Ascending aorta (tissue), 2 donors: ENCODE measurements around the gene MRPL17. TPM values are rescaled to one million over a fixed set of nuclear protein-coding genes. Genes with fewer than 3 reads are reported as not detected.

Experiments used
- DNase-seq, 2 donors: peaks; one replicate each; pipeline ENCODE4 v3.0.0-alpha.2; 2019; ENCODE audit warnings: low spot score in 2 of 2
- H3K27ac ChIP-seq, 2 donors: fragments of 200-600 bp; sonication (generic); one replicate each; pipeline ENCODE4 v1.5.1; 2016 to 2017; ENCODE audit warnings: mild to moderate bottlenecking in 1 of 2
- H3K27me3 ChIP-seq: fragments of 200-600 bp; sonication (generic); one replicate; pipeline ENCODE4 v1.5.1; 2017
- H3K36me3 ChIP-seq, 2 donors: fragments of 200-600 bp; sonication (generic); one replicate each; pipeline ENCODE4 v1.5.1; 2016
- H3K4me1 ChIP-seq, 2 donors: fragments of 200-600 bp; sonication (generic); one replicate each; pipeline ENCODE4 v1.5.1; 2016 to 2017; ENCODE audit warnings: mild to moderate bottlenecking in 1 of 2
- H3K4me3 ChIP-seq, 2 donors: fragments of 200-600 bp; sonication (generic); one replicate each; pipeline ENCODE4 v1.5.1; 2016 to 2017; ENCODE audit warnings: mild to moderate bottlenecking in 1 of 2
- H3K9me3 ChIP-seq, 2 donors: fragments of 200-600 bp; sonication (generic); one replicate each; pipeline ENCODE4 v1.5.1; 2016
- intact Hi-C: fragments of 100-400 bp; cut with DNase I; formaldehyde crosslinking; loops from one replicate; pipeline ENCODE4 v1.15.1; 2023
- total RNA-seq: library from RNA; depleted of rRNA; stranded (reverse); fragments of >200 nt; gene quantifications from one replicate; pipeline ENCODE4 v1.1.0, GENCODE V29; 2016
- TF ChIP-seq, protein P1 (sequence below), 3 experiments: fragments of 200-600 bp in 2 of 3; fragments of 450-650 bp in 1 of 3; sonication (generic) in 2 of 3; IDR thresholded peaks; one replicate each; pipeline ENCODE4 v1.5.1; 2016 to 2019; ENCODE audit warnings: antibody characterized with exemption in 3 of 3, mild to moderate bottlenecking in 1 of 3, moderate library complexity in 1 of 3

The MRPL17 gene
- total RNA-seq, 1 donor from 2014 or later: 12.9 TPM

DNA sequence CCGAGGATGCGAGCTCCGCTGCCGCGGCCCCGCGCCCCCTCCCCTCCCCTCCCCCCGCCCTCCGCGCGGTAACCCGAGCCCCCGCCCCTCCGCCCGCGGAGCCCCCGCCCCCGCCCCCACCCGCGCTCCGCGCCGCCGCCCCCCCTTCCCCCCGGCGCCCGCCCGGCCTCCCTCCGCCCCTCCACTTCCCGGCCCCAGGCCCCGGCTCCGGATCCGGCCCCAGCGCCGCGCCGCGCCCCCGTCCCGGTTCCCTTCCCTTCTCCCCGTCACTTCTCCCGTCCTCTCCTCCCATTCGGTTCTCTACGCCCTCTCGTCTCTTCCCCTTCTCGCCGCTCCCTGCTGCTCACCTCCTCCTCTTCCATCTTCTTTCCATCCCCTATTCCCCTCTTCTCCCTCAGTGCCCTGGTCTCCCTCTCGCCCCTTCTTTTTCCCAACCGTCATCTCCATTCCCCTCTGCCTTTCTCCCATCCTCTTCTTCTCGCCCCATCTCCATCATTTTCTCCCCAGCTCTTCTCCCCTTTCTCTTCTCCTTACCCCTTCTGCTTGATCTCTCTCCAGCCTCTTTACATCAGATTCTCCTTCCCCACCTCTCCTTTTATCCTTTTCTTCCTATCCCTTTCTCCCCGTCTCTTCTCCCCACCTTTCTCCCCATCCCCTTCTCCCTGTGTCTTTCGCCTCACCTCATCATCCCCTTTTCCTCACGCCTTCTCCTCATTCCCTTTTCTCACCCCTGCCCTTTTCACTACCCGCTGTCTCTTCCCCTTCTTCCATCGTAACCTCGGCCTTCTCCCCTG lies 27.2 kb downstream of the MRPL17 start, which contains the start of gene DCHS1:
DCHS1 (minus strand) TSS at position 20 of the 794 bp plus-strand sequence. CDS start 14,196 bp downstream, outside the sequence.
- H3K27me3 ChIP-seq: no peaks in the 10 kb centered on the region
- peak in 1 of 2 donors; percentile 78 for DNase-seq
- intact Hi-C loops: loop anchor here (1.0 to 2.0 kb wide), 2 partner anchors 43 to 176 kb away; partner anchors contain the start of gene TAF10
- H3K4me1 ChIP-seq: peaks cover 0 to 14% of the 10 kb centered on the region in 2 donors
- peak within 1 kb of the TSS; percentile 53 to 75 for H3K4me3 ChIP-seq
- TF ChIP-seq, protein P1, sequence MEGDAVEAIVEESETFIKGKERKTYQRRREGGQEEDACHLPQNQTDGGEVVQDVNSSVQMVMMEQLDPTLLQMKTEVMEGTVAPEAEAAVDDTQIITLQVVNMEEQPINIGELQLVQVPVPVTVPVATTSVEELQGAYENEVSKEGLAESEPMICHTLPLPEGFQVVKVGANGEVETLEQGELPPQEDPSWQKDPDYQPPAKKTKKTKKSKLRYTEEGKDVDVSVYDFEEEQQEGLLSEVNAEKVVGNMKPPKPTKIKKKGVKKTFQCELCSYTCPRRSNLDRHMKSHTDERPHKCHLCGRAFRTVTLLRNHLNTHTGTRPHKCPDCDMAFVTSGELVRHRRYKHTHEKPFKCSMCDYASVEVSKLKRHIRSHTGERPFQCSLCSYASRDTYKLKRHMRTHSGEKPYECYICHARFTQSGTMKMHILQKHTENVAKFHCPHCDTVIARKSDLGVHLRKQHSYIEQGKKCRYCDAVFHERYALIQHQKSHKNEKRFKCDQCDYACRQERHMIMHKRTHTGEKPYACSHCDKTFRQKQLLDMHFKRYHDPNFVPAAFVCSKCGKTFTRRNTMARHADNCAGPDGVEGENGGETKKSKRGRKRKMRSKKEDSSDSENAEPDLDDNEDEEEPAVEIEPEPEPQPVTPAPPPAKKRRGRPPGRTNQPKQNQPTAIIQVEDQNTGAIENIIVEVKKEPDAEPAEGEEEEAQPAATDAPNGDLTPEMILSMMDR (IDR thresholded peaks at IDR 0.05): no peak
- peak within 1 kb of the TSS; percentile 83 to 91 for H3K27ac ChIP-seq
- no peaks in the 10 kb centered on the region for H3K9me3 ChIP-seq
- no peaks in the 10 kb centered on the region for H3K36me3 ChIP-seq

DNA sequence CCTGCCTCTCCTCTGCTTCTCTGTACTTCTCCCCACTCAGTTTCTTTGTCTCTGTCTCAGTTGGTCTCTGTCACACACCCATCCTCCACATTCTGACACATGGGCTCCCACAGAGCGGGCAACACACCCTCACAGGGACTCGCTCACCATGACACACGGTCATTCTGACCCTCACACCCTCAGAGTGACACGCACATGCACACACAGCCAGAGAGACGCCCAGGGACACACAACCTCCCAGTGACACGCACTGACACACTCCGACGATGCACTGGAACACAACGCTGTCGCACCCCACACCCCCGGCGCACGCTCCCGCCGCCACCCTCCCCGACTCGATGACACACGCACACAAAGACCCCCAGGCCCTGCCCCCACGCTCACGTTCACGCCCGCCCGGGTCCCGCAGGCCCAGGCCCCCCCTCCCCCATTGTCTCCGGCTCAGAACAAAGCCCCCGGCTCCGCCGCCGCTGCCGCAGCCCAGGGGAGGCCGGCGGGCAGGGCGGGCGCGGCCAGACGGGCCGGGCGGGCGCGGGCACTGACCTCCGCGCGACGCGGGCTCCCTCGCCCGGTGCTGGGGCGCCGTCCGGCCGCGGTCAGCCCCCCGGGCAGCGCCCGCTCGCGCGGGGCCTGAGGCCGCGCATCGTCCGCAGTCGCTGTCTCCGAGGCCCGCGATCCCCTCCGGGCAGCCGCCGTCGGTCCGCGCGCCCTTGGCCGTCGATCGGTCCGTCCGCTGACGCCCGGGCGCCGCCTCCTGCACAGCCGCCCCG lies 27.9 kb downstream of the MRPL17 start:
- H3K36me3 ChIP-seq: no peaks in the 10 kb centered on the region
- H3K27me3 ChIP-seq: no peaks in the 10 kb centered on the region
- peak in 1 of 2 donors; percentile 81 for DNase-seq
- H3K4me3 ChIP-seq: peak overlapping the region; percentile 53 to 75
- H3K27ac ChIP-seq: peak overlapping the region; percentile 83 to 91
- intact Hi-C loops: loop anchor here (1.0 to 2.0 kb wide), 2 partner anchors 42 to 175 kb away; partner anchors contain the start of gene TAF10
- H3K9me3 ChIP-seq: no peaks in the 10 kb centered on the region
- peaks cover 0 to 14% of the 10 kb centered on the region in 2 donors for H3K4me1 ChIP-seq
- TF ChIP-seq, protein P1 (IDR thresholded peaks at IDR 0.05): no peak

DNA sequence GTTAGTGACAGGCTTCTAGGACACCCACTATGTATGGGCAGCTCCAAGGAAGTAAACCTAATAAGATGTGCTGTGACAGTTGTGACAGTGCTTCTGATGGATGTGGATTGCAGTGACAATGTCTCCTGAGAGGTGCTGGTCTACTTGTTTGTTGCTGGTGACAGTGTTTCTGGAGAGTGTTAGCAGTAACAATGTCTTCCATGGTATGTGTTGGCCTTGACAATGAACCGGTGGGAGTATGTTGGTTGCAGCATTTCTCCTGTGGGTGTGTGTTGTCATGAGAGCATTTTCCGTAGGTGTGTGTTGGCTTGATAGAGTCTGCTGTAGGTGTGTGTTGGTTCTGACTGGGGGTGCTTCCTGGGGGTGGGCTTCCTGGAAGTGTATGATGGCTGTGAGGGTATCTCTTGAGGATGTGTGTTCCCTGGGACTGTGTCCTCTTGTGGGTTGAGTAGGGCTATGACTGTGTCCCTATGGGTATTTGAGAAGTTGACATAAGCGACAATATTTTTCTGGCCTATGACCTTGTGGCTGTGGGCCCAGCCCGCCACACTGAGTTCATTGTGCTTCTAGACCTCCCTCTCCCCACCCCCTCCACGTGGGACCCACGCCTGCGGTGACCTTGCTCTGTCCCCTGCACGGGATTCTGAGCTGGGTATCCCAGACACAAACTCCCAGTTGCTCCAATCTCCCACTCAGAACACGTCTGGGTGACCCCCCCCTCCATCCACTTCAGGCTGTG lies 28.7 kb downstream of the MRPL17 start:
- Histone ChIP-seq H3K4me3 (peak overlapping the region; percentile 53 to 75), H3K9me3 (no peaks in the 10 kb centered on the region), H3K36me3 (no peaks in the 10 kb centered on the region), H3K27ac (peak overlapping the region; percentile 83 to 91), H3K4me1 (peaks cover 0 to 14% of the 10 kb centered on the region in 2 donors), H3K27me3 (no peaks in the 10 kb centered on the region)
- TF ChIP-seq, protein P1 (IDR thresholded peaks at IDR 0.05): no peak
- intact Hi-C loops: loop anchor here (1.0 to 2.0 kb wide), 2 partner anchors 42 to 174 kb away; partner anchors contain the start of gene TAF10
- DNase-seq: no peak

DNA sequence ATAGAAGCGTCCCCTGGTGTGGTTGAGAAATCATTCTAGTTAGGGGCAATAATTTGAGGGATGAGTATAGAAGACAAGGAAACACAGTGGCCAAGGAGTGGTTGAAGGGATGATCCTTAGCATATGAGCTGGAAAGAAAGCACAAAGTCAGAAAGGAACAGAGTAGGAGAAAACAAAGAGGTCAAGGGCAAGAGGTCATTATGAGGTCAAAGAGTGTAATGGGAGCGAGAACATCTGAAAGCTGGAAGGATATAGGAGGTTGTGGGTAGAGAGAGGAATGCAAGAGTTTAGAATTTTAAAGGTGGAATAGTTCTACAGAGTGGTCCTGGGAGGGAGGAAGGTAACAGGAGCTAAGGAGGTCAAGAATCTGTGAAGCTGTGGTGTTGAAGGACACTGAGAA lies 29.5 kb downstream of the MRPL17 start:
- no peaks in the 10 kb centered on the region for H3K9me3 ChIP-seq
- peak overlapping the region; percentile 83 to 91 for H3K27ac ChIP-seq
- H3K36me3 ChIP-seq: no peaks in the 10 kb centered on the region
- TF ChIP-seq, protein P1 (IDR thresholded peaks at IDR 0.05): no peak
- intact Hi-C loops: loop anchor here (2.0 kb wide), 1 partner anchor 41 kb away; the partner anchor contains the start of gene TAF10
- no peak for DNase-seq
- H3K27me3 ChIP-seq: no peaks in the 10 kb centered on the region
- H3K4me3 ChIP-seq: no peak overlapping the region
- H3K4me1 ChIP-seq: peaks cover 0 to 14% of the 10 kb centered on the region in 2 donors

DNA sequence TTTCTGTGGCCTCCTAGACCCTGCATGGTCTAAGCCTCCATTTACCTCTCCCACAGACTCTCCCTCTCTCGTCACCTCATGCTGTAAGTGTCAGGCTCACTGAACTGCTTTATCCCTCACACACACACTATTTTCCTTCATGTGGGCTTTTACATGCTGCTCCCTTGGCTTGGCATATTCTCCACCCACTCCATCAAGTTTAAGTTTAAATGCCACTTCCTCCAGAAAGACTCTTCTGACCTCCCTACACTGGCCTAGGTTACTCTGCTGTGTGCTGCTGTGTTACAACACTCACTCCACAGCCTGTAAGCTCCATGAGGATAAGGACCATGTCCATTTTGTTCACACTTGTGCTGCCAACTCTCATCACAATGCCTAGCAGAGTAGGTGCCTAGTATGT lies 30.0 kb downstream of the MRPL17 start:
- Histone ChIP-seq H3K27ac (peak overlapping the region; percentile 40 to 45), H3K27me3 (no peaks in the 10 kb centered on the region), H3K4me3 (no peak overlapping the region), H3K36me3 (no peaks in the 10 kb centered on the region), H3K4me1 (peaks cover 0 to 14% of the 10 kb centered on the region in 2 donors), H3K9me3 (no peaks in the 10 kb centered on the region)
- no peak for DNase-seq
- TF ChIP-seq, protein P1 (IDR thresholded peaks at IDR 0.05): no peak
- intact Hi-C loops: no loop called here
